Measurements from ENCODE around the gene PAWR. TPM values are rescaled to one million over a fixed set of nuclear protein-coding genes. Genes with fewer than 3 reads are reported as not detected.

Gene PAWR
- total RNA-seq, 1 donor from 2014 or later = 10.5 TPM

GRCh38 chr12:79590751-79591150 lies 100.0 kb downstream of the PAWR start:
- H3K4me3 ChIP-seq = no peak overlapping the region
- H3K36me3 ChIP-seq = no peaks in the 10 kb centered on the region
- no peaks in the 10 kb centered on the region for H3K27me3 ChIP-seq (ENCODE audit: low read depth)
- H3K27ac ChIP-seq (replicated peaks) = no peak overlapping the region
- no peak for DNase-seq
- no peaks in the 10 kb centered on the region for H3K4me1 ChIP-seq
- intact Hi-C loops (cut with micrococcal nuclease) = no loop called here
- no peak for TF ChIP-seq CTCF (IDR thresholded peaks at IDR 0.05; ENCODE audit: borderline replicate concordance)
- H3K9me3 ChIP-seq (replicated peaks) = no peaks in the 10 kb centered on the region

- intact Hi-C loops (cut with micrococcal nuclease) = no loop called here
- no peaks in the 10 kb centered on the region for H3K9me3 ChIP-seq (replicated peaks)
- H3K36me3 ChIP-seq = no peaks in the 10 kb centered on the region
- H3K4me3 ChIP-seq = no peak overlapping the region
- DNase-seq = no peak
- no peaks in the 10 kb centered on the region for H3K4me1 ChIP-seq
- no peak for TF ChIP-seq CTCF (IDR thresholded peaks at IDR 0.05; ENCODE audit: borderline replicate concordance)
- no peak overlapping the region for H3K27ac ChIP-seq (replicated peaks)
- H3K27me3 ChIP-seq (ENCODE audit: low read depth) = no peaks in the 10 kb centered on the region
These were observed 103.4 kb downstream of the PAWR start for GRCh38 chr12:79587368-79587767.

- no peak overlapping the region for H3K4me3 ChIP-seq
- no peak overlapping the region for H3K27ac ChIP-seq (replicated peaks)
- TF ChIP-seq CTCF (IDR thresholded peaks at IDR 0.05; ENCODE audit: borderline replicate concordance) = no peak
- H3K36me3 ChIP-seq = no peaks in the 10 kb centered on the region
- no peaks in the 10 kb centered on the region for H3K9me3 ChIP-seq (replicated peaks)
- intact Hi-C loops (cut with micrococcal nuclease) = no loop called here
- DNase-seq = no peak
- H3K4me1 ChIP-seq = no peaks in the 10 kb centered on the region
- H3K27me3 ChIP-seq (ENCODE audit: low read depth) = no peaks in the 10 kb centered on the region
These were observed 105.6 kb downstream of the PAWR start for GRCh38 chr12:79585147-79585546.

- Histone ChIP-seq H3K4me1 (no peaks in the 10 kb centered on the region), H3K36me3 (peaks cover 26% of the 10 kb centered on the region), H3K27ac (replicated peaks) (no peak overlapping the region), H3K4me3 (no peak overlapping the region), H3K27me3 (ENCODE audit: low read depth) (no peaks in the 10 kb centered on the region), H3K9me3 (replicated peaks) (peaks cover 39% of the 10 kb centered on the region)
- no peak for TF ChIP-seq CTCF (IDR thresholded peaks at IDR 0.05; ENCODE audit: borderline replicate concordance)
- no peak for DNase-seq
- intact Hi-C loops (cut with micrococcal nuclease) = no loop called here
These were observed 116.9 kb downstream of the PAWR start for GRCh38 chr12:79573820-79574219.

- intact Hi-C loops (cut with micrococcal nuclease) = no loop called here
- Histone ChIP-seq H3K4me3 (no peak overlapping the region), H3K36me3 (peaks cover 24% of the 10 kb centered on the region), H3K27ac (replicated peaks) (no peak overlapping the region), H3K4me1 (no peaks in the 10 kb centered on the region), H3K27me3 (ENCODE audit: low read depth) (no peaks in the 10 kb centered on the region), H3K9me3 (replicated peaks) (peaks cover 34% of the 10 kb centered on the region)
- no peak for TF ChIP-seq CTCF (IDR thresholded peaks at IDR 0.05; ENCODE audit: borderline replicate concordance)
- no peak for DNase-seq
These were observed 121.1 kb downstream of the PAWR start for GRCh38 chr12:79569679-79570078.

- no peak for DNase-seq
- no peaks in the 10 kb centered on the region for H3K27me3 ChIP-seq (ENCODE audit: low read depth)
- intact Hi-C loops (cut with micrococcal nuclease) = no loop called here
- H3K9me3 ChIP-seq (replicated peaks) = peaks cover 18% of the 10 kb centered on the region
- no peak overlapping the region for H3K4me3 ChIP-seq
- H3K4me1 ChIP-seq = no peaks in the 10 kb centered on the region
- no peak for TF ChIP-seq CTCF (IDR thresholded peaks at IDR 0.05; ENCODE audit: borderline replicate concordance)
- H3K27ac ChIP-seq (replicated peaks) = no peak overlapping the region
- peaks cover 5% of the 10 kb centered on the region for H3K36me3 ChIP-seq
These were observed 123.6 kb downstream of the PAWR start for GRCh38 chr12:79567175-79567563.

Data from left ventricle myocardium inferior (tissue), 1 donor.